H1 (cell line): ENCODE results near the gene GDF2. TPM values are rescaled to one million over a fixed set of nuclear protein-coding genes. Genes with fewer than 3 reads are reported as not detected.

Experiments used
- polyA plus RNA-seq, 7 experiments: library from polyadenylated mRNA; depleted of rRNA in 3 of 7; stranded (reverse) in 5 of 7; unstranded in 2 of 7; fragments of >200 nt in 5 of 7; fragments of 200-250 nt in 2 of 7; gene quantifications; 1 replicate in 5 of 7; 2 replicates in 1 of 7; 4 replicates in 1 of 7; pipeline versions ENCODE4 v1.2.1 to v1.2.3, GENCODE V29; 2011 to 2013; ENCODE audit warnings: missing spikeins in 2 of 7, mixed read lengths in 2 of 7
- total RNA-seq: library from RNA; stranded (reverse); fragmentation: NEBNext Ultra II Directional; extraction: Animal tissue kit (Norgen Biotek cat#: 25700); gene quantifications from 2 replicates; pipeline ENCODE4 v1.2.1, GENCODE V29; 2021
- TF ChIP-seq, protein P1 (sequence below), 3 experiments: IDR thresholded peaks; 1 replicate in 2 of 3; 2 replicates in 1 of 3; pipeline versions ENCODE4 v1.5.1 to v1.6.1; 2011; ENCODE audit warnings: low read length in 3 of 3, mild to moderate bottlenecking in 3 of 3, inconsistent platforms in 2 of 3, low read depth in 1 of 3, moderate library complexity in 1 of 3; ENCODE audit not compliant: insufficient read depth in 1 of 3; ENCODE audit errors: control extremely low read depth in 1 of 3

Gene GDF2
- total and polyA plus RNA-seq, 2 of the 8 experiments (the other 6 are each of a cell fraction or from before 2014, with no cell fraction given), result not detected

DNA sequence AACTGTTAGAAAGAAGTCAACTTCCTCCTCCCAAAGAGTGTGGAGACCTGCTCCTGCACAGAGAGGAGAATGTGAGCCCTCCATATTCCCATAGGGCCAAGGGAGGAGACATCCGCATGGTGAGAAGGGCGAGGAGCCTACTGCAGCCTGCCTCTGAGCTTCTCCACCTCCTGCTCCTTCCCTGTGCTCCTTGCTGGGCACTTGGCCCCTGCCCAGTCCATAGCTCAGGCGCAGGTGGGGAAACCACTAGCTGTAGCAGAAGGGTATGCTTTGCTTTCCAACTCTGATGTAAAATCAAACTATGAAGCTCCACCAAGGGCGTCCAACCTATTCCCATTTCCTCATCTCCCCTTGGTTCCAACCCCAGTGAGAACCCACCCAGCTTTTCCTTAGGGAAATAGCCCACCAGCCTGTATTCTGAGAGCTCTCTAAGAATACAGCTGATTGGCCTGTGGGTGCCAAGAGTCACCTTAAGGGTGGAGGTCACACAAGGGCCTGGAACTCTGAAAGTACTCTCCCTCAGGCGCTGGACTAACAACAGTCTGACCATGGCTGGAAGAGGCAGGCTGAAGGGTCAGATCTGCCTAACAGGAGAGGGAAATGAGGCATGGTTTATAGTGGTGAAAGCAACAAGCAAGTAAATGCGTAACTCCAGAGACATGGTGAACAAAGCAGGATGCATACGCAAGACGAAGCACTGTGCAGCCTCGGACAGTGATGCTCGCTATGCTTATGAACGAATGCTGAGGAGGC is 47.9 kb downstream of the GDF2 start (continued):
- TF ChIP-seq, protein P1, sequence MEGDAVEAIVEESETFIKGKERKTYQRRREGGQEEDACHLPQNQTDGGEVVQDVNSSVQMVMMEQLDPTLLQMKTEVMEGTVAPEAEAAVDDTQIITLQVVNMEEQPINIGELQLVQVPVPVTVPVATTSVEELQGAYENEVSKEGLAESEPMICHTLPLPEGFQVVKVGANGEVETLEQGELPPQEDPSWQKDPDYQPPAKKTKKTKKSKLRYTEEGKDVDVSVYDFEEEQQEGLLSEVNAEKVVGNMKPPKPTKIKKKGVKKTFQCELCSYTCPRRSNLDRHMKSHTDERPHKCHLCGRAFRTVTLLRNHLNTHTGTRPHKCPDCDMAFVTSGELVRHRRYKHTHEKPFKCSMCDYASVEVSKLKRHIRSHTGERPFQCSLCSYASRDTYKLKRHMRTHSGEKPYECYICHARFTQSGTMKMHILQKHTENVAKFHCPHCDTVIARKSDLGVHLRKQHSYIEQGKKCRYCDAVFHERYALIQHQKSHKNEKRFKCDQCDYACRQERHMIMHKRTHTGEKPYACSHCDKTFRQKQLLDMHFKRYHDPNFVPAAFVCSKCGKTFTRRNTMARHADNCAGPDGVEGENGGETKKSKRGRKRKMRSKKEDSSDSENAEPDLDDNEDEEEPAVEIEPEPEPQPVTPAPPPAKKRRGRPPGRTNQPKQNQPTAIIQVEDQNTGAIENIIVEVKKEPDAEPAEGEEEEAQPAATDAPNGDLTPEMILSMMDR (IDR thresholded peaks at IDR 0.05; ENCODE audit: control extremely low read depth in 1 of 3, insufficient read depth in 1 of 3, low read depth in 1 of 3, low read length in 3 of 3), result no peak
